HepG2 (cell line): ENCODE data around the gene PHKB. TPM values are rescaled to one million over a fixed set of nuclear protein-coding genes. Genes with fewer than 3 reads are reported as not detected.

ENCODE experiments used
- AFF4 ChIP-seq: sonication (generic); formaldehyde crosslinking; IDR thresholded peaks from 2 replicates; pipeline ENCODE4 v1.4.0; 2020; ENCODE audit warnings: missing genetic modification reagents
- CERS6 ChIP-seq: sonication (generic); formaldehyde crosslinking; IDR thresholded peaks from 2 replicates; pipeline ENCODE4 v1.5.0; 2020; ENCODE audit warnings: missing genetic modification reagents
- HES4 ChIP-seq: sonication (generic); formaldehyde crosslinking; IDR thresholded peaks from 2 replicates; pipeline ENCODE4 v1.9.0; 2021; ENCODE audit warnings: mild to moderate bottlenecking, missing genetic modification reagents, borderline replicate concordance
- JUN ChIP-seq: sonication (generic); formaldehyde crosslinking; IDR thresholded peaks from 2 replicates; pipeline ENCODE4 v1.4.0; 2020; ENCODE audit warnings: mild to moderate bottlenecking, missing genetic modification reagents
- JUND ChIP-seq: sonication (generic); formaldehyde crosslinking; IDR thresholded peaks from 2 replicates; pipeline ENCODE4 v1.8.0; 2022; ENCODE audit warnings: mild to moderate bottlenecking, missing genetic modification reagents
- KDM6A ChIP-seq: IDR thresholded peaks from 2 replicates; pipeline ENCODE4 v1.6.1; 2016; ENCODE audit warnings: low read depth
- PHF8 ChIP-seq: sonication (generic); formaldehyde crosslinking; IDR thresholded peaks from 2 replicates; pipeline ENCODE4 v1.5.0; 2020; ENCODE audit warnings: missing genetic modification reagents
- RFX1 ChIP-seq: fragments of 450-650 bp; IDR thresholded peaks from 2 replicates; pipeline ENCODE4 v1.6.1; 2017
- TFDP2 ChIP-seq: sonication (generic); formaldehyde crosslinking; IDR thresholded peaks from 2 replicates; pipeline ENCODE4 v1.4.0; 2020; ENCODE audit warnings: missing genetic modification reagents
- ZMAT3 ChIP-seq: sonication (generic); formaldehyde crosslinking; conservative IDR thresholded peaks from 2 replicates; pipeline ENCODE4 v1.7.0; 2021; ENCODE audit warnings: missing genetic modification reagents
- ZNF205 ChIP-seq: IDR thresholded peaks from 2 replicates; pipeline ENCODE4 v1.6.1; 2018; ENCODE audit warnings: missing biosample characterization, missing genetic modification reagents
- ZNF234 ChIP-seq: sonication (generic); formaldehyde crosslinking; conservative IDR thresholded peaks from 2 replicates; pipeline ENCODE4 v1.5.1; 2020; ENCODE audit warnings: mild to moderate bottlenecking, missing genetic modification reagents
- ZNF263 ChIP-seq: sonication (generic); formaldehyde crosslinking; IDR thresholded peaks from 2 replicates; pipeline ENCODE4 v1.4.0; 2020; ENCODE audit warnings: missing genetic modification reagents
- ZNF430 ChIP-seq: sonication (generic); formaldehyde crosslinking; IDR thresholded peaks from 2 replicates; pipeline ENCODE4 v1.9.0; 2021; ENCODE audit warnings: mild to moderate bottlenecking, missing genetic modification reagents
- ZNF549 ChIP-seq: sonication (generic); formaldehyde crosslinking; IDR thresholded peaks from 2 replicates; pipeline ENCODE4 v1.5.0; 2020; ENCODE audit warnings: missing genetic modification reagents
- ZNF619 ChIP-seq: sonication (generic); formaldehyde crosslinking; IDR thresholded peaks from 2 replicates; pipeline ENCODE4 v1.4.0; 2020; ENCODE audit warnings: mild to moderate bottlenecking, missing genetic modification reagents
- polyA plus RNA-seq, 8 experiments: library from polyadenylated mRNA; depleted of rRNA in 3 of 8; stranded (reverse) in 7 of 8; unstranded in 1 of 8; fragments of >200 nt; fragmentation: Illumina TruSeq in 4 of 8; extraction: Trizol in 4 of 8; gene quantifications; 2 replicates each; pipeline versions ENCODE4 v1.2.1 to v1.2.3, GENCODE V29; 2011 to 2016; ENCODE audit warnings: low read depth in 4 of 8, missing spikeins in 1 of 8, mixed read lengths in 1 of 8; ENCODE audit not compliant: insufficient read depth in 1 of 8
- total RNA-seq, 5 experiments: library from RNA; depleted of rRNA; stranded (reverse); fragments of >200 nt; fragmentation: Illumina TruSeq; extraction: Trizol; gene quantifications; 2 replicates each; pipeline ENCODE4 v1.2.3, GENCODE V29; 2016; ENCODE audit warnings: low read depth in 1 of 5
- TF ChIP-seq, protein P1 (sequence below): sonication (generic); formaldehyde crosslinking; IDR thresholded peaks from 2 replicates; pipeline ENCODE4 v1.5.1; 2020; ENCODE audit warnings: mild to moderate bottlenecking, moderate library complexity, missing genetic modification reagents
- TF ChIP-seq, protein P2 (sequence below): sonication (generic); formaldehyde crosslinking; IDR thresholded peaks from 2 replicates; pipeline ENCODE4 v1.4.0; 2020; ENCODE audit warnings: mild to moderate bottlenecking, low read depth, missing genetic modification reagents
- TF ChIP-seq, protein P3 (sequence below): sonication (generic); formaldehyde crosslinking; IDR thresholded peaks from 2 replicates; pipeline ENCODE4 v1.8.1; 2023; ENCODE audit warnings: mild to moderate bottlenecking, inconsistent platforms, moderate library complexity, missing genetic modification reagents, borderline replicate concordance
- TF ChIP-seq, protein P4 (sequence below): sonication (generic); formaldehyde crosslinking; IDR thresholded peaks from 2 replicates; pipeline ENCODE4 v1.4.0; 2020; ENCODE audit warnings: mild to moderate bottlenecking, missing genetic modification reagents

The PHKB gene
- total and polyA plus RNA-seq, 2 of the 13 experiments (the other 11 are each of a cell fraction or from before 2014, with no cell fraction given) = 66.0 to 80.8 TPM

GRCh38 chr16:47664653-47665325 lies 203.7 kb downstream of the PHKB start (continued):
- TF ChIP-seq, protein P1, sequence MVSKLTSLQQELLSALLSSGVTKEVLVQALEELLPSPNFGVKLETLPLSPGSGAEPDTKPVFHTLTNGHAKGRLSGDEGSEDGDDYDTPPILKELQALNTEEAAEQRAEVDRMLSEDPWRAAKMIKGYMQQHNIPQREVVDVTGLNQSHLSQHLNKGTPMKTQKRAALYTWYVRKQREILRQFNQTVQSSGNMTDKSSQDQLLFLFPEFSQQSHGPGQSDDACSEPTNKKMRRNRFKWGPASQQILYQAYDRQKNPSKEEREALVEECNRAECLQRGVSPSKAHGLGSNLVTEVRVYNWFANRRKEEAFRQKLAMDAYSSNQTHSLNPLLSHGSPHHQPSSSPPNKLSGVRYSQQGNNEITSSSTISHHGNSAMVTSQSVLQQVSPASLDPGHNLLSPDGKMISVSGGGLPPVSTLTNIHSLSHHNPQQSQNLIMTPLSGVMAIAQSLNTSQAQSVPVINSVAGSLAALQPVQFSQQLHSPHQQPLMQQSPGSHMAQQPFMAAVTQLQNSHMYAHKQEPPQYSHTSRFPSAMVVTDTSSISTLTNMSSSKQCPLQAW = 0 out of 2 replicates have a peak, but pooled peaks have one; percentile 26
- no peak for TF ChIP-seq ZNF549 (CRISPR knock-in tag)
- no peak for TF ChIP-seq KDM6A (CRISPR knock-in tag)
- TF ChIP-seq ZNF205 (CRISPR knock-in tag) = no peak
- no peak for TF ChIP-seq ZNF234 (CRISPR knock-in tag)
- TF ChIP-seq RFX1 = no peak
- TF ChIP-seq, protein P2, sequence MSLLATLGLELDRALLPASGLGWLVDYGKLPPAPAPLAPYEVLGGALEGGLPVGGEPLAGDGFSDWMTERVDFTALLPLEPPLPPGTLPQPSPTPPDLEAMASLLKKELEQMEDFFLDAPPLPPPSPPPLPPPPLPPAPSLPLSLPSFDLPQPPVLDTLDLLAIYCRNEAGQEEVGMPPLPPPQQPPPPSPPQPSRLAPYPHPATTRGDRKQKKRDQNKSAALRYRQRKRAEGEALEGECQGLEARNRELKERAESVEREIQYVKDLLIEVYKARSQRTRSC = no peak
- TF ChIP-seq ZNF619 = no peak
- no peak for TF ChIP-seq AFF4 (CRISPR knock-in tag)
- TF ChIP-seq, protein P3, sequence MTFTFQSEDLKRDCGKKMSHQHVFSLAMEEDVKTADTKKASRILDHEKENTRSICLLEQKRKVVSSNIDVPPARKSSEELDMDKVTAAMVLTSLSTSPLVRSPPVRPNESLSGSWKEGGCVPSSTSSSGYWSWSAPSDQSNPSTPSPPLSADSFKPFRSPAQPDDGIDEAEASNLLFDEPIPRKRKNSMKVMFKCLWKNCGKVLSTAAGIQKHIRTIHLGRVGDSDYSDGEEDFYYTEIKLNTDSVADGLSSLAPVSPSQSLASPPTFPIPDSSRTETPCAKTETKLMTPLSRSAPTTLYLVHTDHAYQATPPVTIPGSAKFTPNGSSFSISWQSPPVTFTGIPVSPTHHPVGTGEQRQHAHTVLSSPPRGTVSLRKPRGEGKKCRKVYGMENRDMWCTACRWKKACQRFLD (CRISPR knock-in tag) = no peak
- TF ChIP-seq CERS6 (CRISPR knock-in tag) = no peak
- TF ChIP-seq, protein P4, sequence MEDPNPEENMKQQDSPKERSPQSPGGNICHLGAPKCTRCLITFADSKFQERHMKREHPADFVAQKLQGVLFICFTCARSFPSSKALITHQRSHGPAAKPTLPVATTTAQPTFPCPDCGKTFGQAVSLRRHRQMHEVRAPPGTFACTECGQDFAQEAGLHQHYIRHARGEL = no peak
- TF ChIP-seq TFDP2 (CRISPR knock-in tag) = no peak
- no peak for TF ChIP-seq PHF8
- no peak for TF ChIP-seq JUN (CRISPR knock-in tag)
- TF ChIP-seq JUND (CRISPR knock-in tag) = no peak
- TF ChIP-seq ZNF263 (CRISPR knock-in tag) = no peak
- no peak for TF ChIP-seq HES4 (CRISPR knock-in tag)
- no peak for TF ChIP-seq ZNF430
- TF ChIP-seq ZMAT3 (CRISPR knock-in tag) = no peak
